ENCODE measurements around the gene POU2AF2.

The POU2AF2 gene

DNA sequence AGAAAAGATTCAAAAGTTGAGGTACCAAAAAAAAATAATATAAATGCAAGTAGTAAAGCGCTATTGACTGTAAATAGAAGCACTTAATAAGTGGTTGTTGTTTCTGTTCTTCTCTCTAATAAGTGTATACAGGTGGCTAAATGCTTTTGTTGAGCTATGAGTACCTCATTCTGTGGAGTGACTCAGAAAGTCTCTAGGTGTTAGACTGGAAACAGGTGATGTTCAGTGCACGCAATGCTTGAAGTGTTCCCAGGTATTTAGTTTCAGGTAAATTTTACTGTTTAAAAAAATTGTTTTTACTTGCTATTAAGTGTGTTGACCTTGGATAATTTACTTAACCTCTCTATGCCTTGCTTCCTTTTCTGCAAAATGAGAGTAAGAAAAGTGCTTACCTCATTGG lies 77.0 kb downstream of the POU2AF2 start:
- H3K4me3 ChIP-seq (ENCODE audit: low read depth, low read length), result no peak overlapping the region
- CTCF ChIA-PET, result no interaction called here
- no peaks in the 10 kb centered on the region for H3K36me3 ChIP-seq (ENCODE audit: control insufficient read depth in 2 of 2, insufficient read depth in 1 of 2, low read length in 2 of 2)
- no peak for TF ChIP-seq ZNF629 (tag by site-specific recombination; IDR thresholded peaks at IDR 0.05)
- TF ChIP-seq ZNF266 (tag by site-specific recombination; IDR thresholded peaks at IDR 0.05; ENCODE audit: low read depth), result no peak
- TF ChIP-seq SALL2 (tag by site-specific recombination; IDR thresholded peaks at IDR 0.05; ENCODE audit: borderline replicate concordance), result no peak
- TF ChIP-seq, protein P1, sequence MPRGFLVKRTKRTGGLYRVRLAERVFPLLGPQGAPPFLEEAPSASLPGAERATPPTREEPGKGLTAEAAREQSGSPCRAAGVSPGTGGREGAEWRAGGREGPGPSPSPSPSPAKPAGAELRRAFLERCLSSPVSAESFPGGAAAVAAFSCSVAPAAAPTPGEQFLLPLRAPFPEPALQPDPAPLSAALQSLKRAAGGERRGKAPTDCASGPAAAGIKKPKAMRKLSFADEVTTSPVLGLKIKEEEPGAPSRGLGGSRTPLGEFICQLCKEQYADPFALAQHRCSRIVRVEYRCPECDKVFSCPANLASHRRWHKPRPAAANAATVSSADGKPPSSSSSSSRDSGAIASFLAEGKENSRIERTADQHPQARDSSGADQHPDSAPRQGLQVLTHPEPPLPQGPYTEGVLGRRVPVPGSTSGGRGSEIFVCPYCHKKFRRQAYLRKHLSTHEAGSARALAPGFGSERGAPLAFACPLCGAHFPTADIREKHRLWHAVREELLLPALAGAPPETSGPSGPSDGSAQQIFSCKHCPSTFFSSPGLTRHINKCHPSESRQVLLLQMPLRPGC (tag by site-specific recombination; IDR thresholded peaks at IDR 0.05), result no peak
- TF ChIP-seq KLF10 (tag by site-specific recombination; IDR thresholded peaks at IDR 0.05), result no peak
- TF ChIP-seq, protein P2, sequence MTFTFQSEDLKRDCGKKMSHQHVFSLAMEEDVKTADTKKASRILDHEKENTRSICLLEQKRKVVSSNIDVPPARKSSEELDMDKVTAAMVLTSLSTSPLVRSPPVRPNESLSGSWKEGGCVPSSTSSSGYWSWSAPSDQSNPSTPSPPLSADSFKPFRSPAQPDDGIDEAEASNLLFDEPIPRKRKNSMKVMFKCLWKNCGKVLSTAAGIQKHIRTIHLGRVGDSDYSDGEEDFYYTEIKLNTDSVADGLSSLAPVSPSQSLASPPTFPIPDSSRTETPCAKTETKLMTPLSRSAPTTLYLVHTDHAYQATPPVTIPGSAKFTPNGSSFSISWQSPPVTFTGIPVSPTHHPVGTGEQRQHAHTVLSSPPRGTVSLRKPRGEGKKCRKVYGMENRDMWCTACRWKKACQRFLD (tag by site-specific recombination; IDR thresholded peaks at IDR 0.05), result no peak
- no peak for TF ChIP-seq ZNF501 (tag by site-specific recombination; IDR thresholded peaks at IDR 0.05)
- no peak for TF ChIP-seq ZNF549 (tag by site-specific recombination; IDR thresholded peaks at IDR 0.05)
- TF ChIP-seq, protein P3, sequence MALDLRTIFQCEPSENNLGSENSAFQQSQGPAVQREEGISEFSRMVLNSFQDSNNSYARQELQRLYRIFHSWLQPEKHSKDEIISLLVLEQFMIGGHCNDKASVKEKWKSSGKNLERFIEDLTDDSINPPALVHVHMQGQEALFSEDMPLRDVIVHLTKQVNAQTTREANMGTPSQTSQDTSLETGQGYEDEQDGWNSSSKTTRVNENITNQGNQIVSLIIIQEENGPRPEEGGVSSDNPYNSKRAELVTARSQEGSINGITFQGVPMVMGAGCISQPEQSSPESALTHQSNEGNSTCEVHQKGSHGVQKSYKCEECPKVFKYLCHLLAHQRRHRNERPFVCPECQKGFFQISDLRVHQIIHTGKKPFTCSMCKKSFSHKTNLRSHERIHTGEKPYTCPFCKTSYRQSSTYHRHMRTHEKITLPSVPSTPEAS (tag by site-specific recombination; IDR thresholded peaks at IDR 0.05), result no peak
- no peak for TF ChIP-seq YY1 (tag by site-specific recombination; IDR thresholded peaks at IDR 0.05)
- TF ChIP-seq ZNF561 (tag by site-specific recombination; IDR thresholded peaks at IDR 0.05; ENCODE audit: borderline replicate concordance), result no peak
- no peak for TF ChIP-seq ZNF555 (tag by site-specific recombination; conservative IDR thresholded peaks at IDR 0.05)
- POLR2A ChIA-PET, result no interaction called here
- H3K9me3 ChIP-seq (ENCODE audit: control insufficient read depth, insufficient read depth, low read depth, low read length), result no peaks in the 10 kb centered on the region
- no peak overlapping the region for H3K27ac ChIP-seq (ENCODE audit: extremely low read depth, low read depth, low read length)
- no peaks in the 10 kb centered on the region for H3K4me1 ChIP-seq (ENCODE audit: control insufficient read depth, insufficient read depth, low read length)

DNA sequence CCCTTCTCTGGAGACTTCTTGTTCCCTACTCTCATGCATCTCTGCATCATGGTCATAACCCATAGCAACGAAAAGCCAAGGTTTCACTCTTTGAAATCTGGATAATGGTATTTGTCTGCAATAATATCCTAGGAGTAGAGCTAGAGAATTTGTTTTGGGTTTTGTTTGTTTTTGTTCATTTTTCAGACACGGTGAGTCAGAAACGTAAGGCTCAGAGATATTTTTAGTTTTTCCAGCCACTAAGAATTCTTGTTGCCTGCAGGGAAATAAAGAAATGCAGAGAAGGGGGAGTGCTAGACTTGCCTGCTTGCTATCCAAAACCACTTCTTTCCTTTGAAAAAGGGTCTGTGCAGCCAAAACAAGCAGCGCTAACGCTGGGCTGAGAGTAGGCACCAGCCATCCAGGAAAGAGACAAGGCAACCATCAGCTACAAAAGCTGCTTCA lies 78.8 kb downstream of the POU2AF2 start:
- TF ChIP-seq ZNF121 (tag by site-specific recombination; IDR thresholded peaks at IDR 0.05), result no peak
- TF ChIP-seq, protein P4, sequence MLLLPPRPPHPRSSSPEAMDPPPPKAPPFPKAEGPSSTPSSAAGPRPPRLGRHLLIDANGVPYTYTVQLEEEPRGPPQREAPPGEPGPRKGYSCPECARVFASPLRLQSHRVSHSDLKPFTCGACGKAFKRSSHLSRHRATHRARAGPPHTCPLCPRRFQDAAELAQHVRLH (tag by site-specific recombination; IDR thresholded peaks at IDR 0.05), result no peak
- TF ChIP-seq ZNF341 (tag by site-specific recombination; IDR thresholded peaks at IDR 0.05; ENCODE audit: low read depth), result no peak
- TF ChIP-seq, protein P5, sequence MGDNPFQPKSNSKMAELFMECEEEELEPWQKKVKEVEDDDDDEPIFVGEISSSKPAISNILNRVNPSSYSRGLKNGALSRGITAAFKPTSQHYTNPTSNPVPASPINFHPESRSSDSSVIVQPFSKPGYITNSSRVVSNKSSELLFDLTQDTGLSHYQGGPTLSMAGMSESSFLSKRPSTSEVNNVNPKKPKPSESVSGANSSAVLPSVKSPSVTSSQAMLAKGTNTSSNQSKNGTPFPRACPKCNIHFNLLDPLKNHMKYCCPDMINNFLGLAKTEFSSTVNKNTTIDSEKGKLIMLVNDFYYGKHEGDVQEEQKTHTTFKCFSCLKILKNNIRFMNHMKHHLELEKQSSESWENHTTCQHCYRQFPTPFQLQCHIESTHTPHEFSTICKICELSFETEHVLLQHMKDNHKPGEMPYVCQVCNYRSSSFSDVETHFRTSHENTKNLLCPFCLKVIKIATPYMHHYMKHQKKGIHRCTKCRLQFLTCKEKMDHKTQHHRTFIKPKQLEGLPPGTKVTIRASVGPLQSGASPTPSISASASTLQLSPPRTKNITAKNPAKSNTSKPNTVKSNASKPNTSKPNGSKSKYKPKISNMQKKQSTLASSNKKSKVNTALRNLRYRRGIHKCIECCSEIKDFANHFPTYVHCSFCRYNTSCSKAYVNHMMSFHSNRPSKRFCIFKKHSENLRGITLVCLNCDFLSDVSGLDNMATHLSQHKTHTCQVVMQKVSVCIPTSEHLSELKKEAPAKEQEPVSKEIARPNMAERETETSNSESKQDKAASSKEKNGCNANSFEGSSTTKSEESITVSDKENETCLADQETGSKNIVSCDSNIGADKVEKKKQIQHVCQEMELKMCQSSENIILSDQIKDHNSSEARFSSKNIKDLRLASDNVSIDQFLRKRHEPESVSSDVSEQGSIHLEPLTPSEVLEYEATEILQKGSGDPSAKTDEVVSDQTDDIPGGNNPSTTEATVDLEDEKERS (tag by site-specific recombination; IDR thresholded peaks at IDR 0.05), result no peak
- TF ChIP-seq, protein P3 (tag by site-specific recombination; IDR thresholded peaks at IDR 0.05), result no peak
- TF ChIP-seq, protein P6, sequence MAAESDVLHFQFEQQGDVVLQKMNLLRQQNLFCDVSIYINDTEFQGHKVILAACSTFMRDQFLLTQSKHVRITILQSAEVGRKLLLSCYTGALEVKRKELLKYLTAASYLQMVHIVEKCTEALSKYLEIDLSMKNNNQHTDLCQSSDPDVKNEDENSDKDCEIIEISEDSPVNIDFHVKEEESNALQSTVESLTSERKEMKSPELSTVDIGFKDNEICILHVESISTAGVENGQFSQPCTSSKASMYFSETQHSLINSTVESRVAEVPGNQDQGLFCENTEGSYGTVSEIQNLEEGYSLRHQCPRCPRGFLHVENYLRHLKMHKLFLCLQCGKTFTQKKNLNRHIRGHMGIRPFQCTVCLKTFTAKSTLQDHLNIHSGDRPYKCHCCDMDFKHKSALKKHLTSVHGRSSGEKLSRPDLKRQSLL (tag by site-specific recombination; IDR thresholded peaks at IDR 0.05), result no peak
- TF ChIP-seq SALL2 (tag by site-specific recombination; IDR thresholded peaks at IDR 0.05; ENCODE audit: borderline replicate concordance), result no peak
- TF ChIP-seq, protein P7, sequence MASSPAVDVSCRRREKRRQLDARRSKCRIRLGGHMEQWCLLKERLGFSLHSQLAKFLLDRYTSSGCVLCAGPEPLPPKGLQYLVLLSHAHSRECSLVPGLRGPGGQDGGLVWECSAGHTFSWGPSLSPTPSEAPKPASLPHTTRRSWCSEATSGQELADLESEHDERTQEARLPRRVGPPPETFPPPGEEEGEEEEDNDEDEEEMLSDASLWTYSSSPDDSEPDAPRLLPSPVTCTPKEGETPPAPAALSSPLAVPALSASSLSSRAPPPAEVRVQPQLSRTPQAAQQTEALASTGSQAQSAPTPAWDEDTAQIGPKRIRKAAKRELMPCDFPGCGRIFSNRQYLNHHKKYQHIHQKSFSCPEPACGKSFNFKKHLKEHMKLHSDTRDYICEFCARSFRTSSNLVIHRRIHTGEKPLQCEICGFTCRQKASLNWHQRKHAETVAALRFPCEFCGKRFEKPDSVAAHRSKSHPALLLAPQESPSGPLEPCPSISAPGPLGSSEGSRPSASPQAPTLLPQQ (tag by site-specific recombination; IDR thresholded peaks at IDR 0.05), result no peak
- TF ChIP-seq, protein P8, sequence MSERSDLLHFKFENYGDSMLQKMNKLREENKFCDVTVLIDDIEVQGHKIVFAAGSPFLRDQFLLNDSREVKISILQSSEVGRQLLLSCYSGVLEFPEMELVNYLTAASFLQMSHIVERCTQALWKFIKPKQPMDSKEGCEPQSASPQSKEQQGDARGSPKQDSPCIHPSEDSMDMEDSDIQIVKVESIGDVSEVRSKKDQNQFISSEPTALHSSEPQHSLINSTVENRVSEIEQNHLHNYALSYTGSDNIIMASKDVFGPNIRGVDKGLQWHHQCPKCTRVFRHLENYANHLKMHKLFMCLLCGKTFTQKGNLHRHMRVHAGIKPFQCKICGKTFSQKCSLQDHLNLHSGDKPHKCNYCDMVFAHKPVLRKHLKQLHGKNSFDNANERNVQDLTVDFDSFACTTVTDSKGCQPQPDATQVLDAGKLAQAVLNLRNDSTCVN (tag by site-specific recombination; optimal IDR thresholded peaks at IDR 0.05), result no peak
- TF ChIP-seq ZNF112 (tag by site-specific recombination; IDR thresholded peaks at IDR 0.05), result no peak
- ChIA-PET POLR2A (no interaction called here), CTCF (interaction anchor here (0.6 to 0.7 kb wide), 2 partner anchors 41 to 1124 kb away, joined by 3 read pairs; no protein-coding TSS in a partner anchor)
- Histone ChIP-seq H3K4me1 (ENCODE audit: control insufficient read depth, insufficient read depth, low read length) (no peaks in the 10 kb centered on the region), H3K4me3 (ENCODE audit: low read depth, low read length) (no peak overlapping the region), H3K36me3 (ENCODE audit: control insufficient read depth in 2 of 2, insufficient read depth in 1 of 2, low read length in 2 of 2) (no peaks in the 10 kb centered on the region), H3K9me3 (ENCODE audit: control insufficient read depth, insufficient read depth, low read depth, low read length) (no peaks in the 10 kb centered on the region), H3K27ac (ENCODE audit: extremely low read depth, low read depth, low read length) (no peak overlapping the region)

All from HEK293 (cell line).